Measurements from ENCODE around the gene DDR2.

GRCh38 chr1:162728573-162728972 is 96.3 kb downstream of the DDR2 start:
- TF ChIP-seq ZFP30 (CRISPR knock-in tag; IDR thresholded peaks at IDR 0.05): no peak
- no peak for TF ChIP-seq PATZ1 (CRISPR knock-in tag; IDR thresholded peaks at IDR 0.05; ENCODE audit: borderline replicate concordance)
- TF ChIP-seq ARNTL (CRISPR knock-in tag; IDR thresholded peaks at IDR 0.05; ENCODE audit: borderline replicate concordance, low read depth): no peak
- no peak for TF ChIP-seq ZC3H10 (CRISPR knock-in tag; IDR thresholded peaks at IDR 0.05)
- TF ChIP-seq ZNF8 (CRISPR knock-in tag; IDR thresholded peaks at IDR 0.05): no peak
- no peak for TF ChIP-seq CSDC2 (CRISPR knock-in tag; IDR thresholded peaks at IDR 0.05)
- TF ChIP-seq ISL1 (CRISPR knock-in tag; IDR thresholded peaks at IDR 0.05): no peak
- TF ChIP-seq ZFP3 (CRISPR knock-in tag; IDR thresholded peaks at IDR 0.05): no peak
- no peak for TF ChIP-seq RARB (CRISPR knock-in tag; IDR thresholded peaks at IDR 0.05)
- TF ChIP-seq OSR1 (CRISPR knock-in tag; IDR thresholded peaks at IDR 0.05): no peak

All from SK-N-SH treated with all-trans-retinoic acid at 6 μM for 48 hours (cell line).